OCI-M1 (cell line): ENCODE results near the gene KRT34.
"Not testable (repeated sequence)": the region's sequence is repeated elsewhere in the genome, so short reads cannot be mapped to it uniquely, and the experiment has no call there.

Experiments used
- DNase-seq: peaks from one replicate; lab custom pipeline; 2025; lab: John Stamatoyannopoulos, UW

KRT34 gene

GRCh38 chr17:41366070-41366469 is 16.0 kb downstream of the KRT34 start:
- DNase-seq, result no peak

GRCh38 chr17:41363881-41364280 is 18.2 kb downstream of the KRT34 start:
- DNase-seq, result no peak

GRCh38 chr17:41360296-41360995 is 21.7 kb downstream of the KRT34 start:
- DNase-seq, result no peak

GRCh38 chr17:41354536-41354935 is 27.6 kb downstream of the KRT34 start:
- DNase-seq, result peak; percentile 24

- no peak for DNase-seq
Measured at GRCh38 chr17:41352597-41353366, 29.3 kb downstream of the KRT34 start.

GRCh38 chr17:41351177-41351576 is 30.9 kb downstream of the KRT34 start:
- DNase-seq, result no peak

- DNase-seq, result not testable (repeated sequence)
Measured at GRCh38 chr17:41350381-41350878, 31.7 kb downstream of the KRT34 start, which contains the start of gene KRT33A. TSS of gene KRT33A (minus strand) at chr17:41350828. CDS start at chr17:41350767, 61 bp downstream.

GRCh38 chr17:41347869-41348760 is 34.0 kb downstream of the KRT34 start:
- no peak for DNase-seq

GRCh38 chr17:41346421-41346820 is 35.7 kb downstream of the KRT34 start:
- not testable (repeated sequence) for DNase-seq

- no peak for DNase-seq
Measured at GRCh38 chr17:41345992-41346391, 36.1 kb downstream of the KRT34 start.

- no peak for DNase-seq
Measured at GRCh38 chr17:41343029-41343428, 39.1 kb downstream of the KRT34 start.

- DNase-seq, result no peak
Measured at GRCh38 chr17:41340934-41341861, 40.9 kb downstream of the KRT34 start.

GRCh38 chr17:41340494-41340893 is 41.6 kb downstream of the KRT34 start:
- DNase-seq, result no peak

GRCh38 chr17:41339571-41340172 is 42.4 kb downstream of the KRT34 start:
- DNase-seq, result no peak

GRCh38 chr17:41338961-41339485 is 43.1 kb downstream of the KRT34 start:
- no peak for DNase-seq

- DNase-seq, result no peak
Measured at GRCh38 chr17:41335747-41336146, 46.4 kb downstream of the KRT34 start.

GRCh38 chr17:41334385-41335305 is 47.5 kb downstream of the KRT34 start:
- no peak for DNase-seq

- DNase-seq, result no peak
Measured at GRCh38 chr17:41333836-41334235, 48.3 kb downstream of the KRT34 start.

GRCh38 chr17:41333098-41333497 is 49.0 kb downstream of the KRT34 start:
- DNase-seq, result no peak
